Trophoblast cell (in vitro differentiated cells and primary cell): ENCODE data around the gene SPINT1. TPM values are rescaled to one million over a fixed set of nuclear protein-coding genes. Genes with fewer than 3 reads are reported as not detected.
A peak's percentile ranks its signal among the peaks of the same experiment; 100 is the strongest.

Experiments
- DNase-seq, 2 donors: peaks; one replicate each; pipeline ENCODE4 v3.0.0-alpha.2; 2016
- H2AFZ ChIP-seq: 2 replicates; pipeline ENCODE4 v1.6.1; 2013; ENCODE audit warnings: low read length, moderate library complexity, mild to moderate bottlenecking; ENCODE audit not compliant: insufficient read depth, poor library complexity
- H2AK5ac ChIP-seq: 2 replicates; pipeline ENCODE4 v1.6.1; 2013; ENCODE audit warnings: mild to moderate bottlenecking, low read length
- H2BK120ac ChIP-seq: 2 replicates; pipeline ENCODE4 v1.6.1; 2013; ENCODE audit warnings: low read length, mild to moderate bottlenecking, moderate library complexity; ENCODE audit not compliant: insufficient read depth, poor library complexity
- H2BK12ac ChIP-seq: 2 replicates; pipeline ENCODE4 v1.6.1; 2013; ENCODE audit warnings: mild to moderate bottlenecking, low read length, moderate library complexity
- H2BK5ac ChIP-seq: 2 replicates; pipeline ENCODE4 v1.6.1; 2013; ENCODE audit warnings: low read length, low read depth, moderate library complexity, mild to moderate bottlenecking; ENCODE audit not compliant: poor library complexity
- H3K14ac ChIP-seq: 2 replicates; pipeline ENCODE4 v1.6.1; 2013; ENCODE audit warnings: mild to moderate bottlenecking, low read length
- H3K18ac ChIP-seq: 2 replicates; pipeline ENCODE4 v1.6.1; 2013; ENCODE audit warnings: mild to moderate bottlenecking, low read length
- H3K23ac ChIP-seq: 2 replicates; pipeline ENCODE4 v1.6.1; 2013; ENCODE audit warnings: low read length
- H3K27ac ChIP-seq: 2 replicates; pipeline ENCODE4 v1.5.1; 2013; ENCODE audit warnings: low read depth, mild to moderate bottlenecking, inconsistent platforms, low read length, moderate library complexity
- H3K27me3 ChIP-seq: 2 replicates; pipeline ENCODE4 v1.6.1; 2013; ENCODE audit warnings: inconsistent platforms, mild to moderate bottlenecking, low read length, moderate library complexity; ENCODE audit not compliant: insufficient read depth
- H3K36me3 ChIP-seq, 2 experiments: 1 replicate in 1 of 2; 2 replicates in 1 of 2; pipeline ENCODE4 v1.6.1; 2013; ENCODE audit warnings: low read length in 2 of 2, mild to moderate bottlenecking in 2 of 2, moderate library complexity in 1 of 2; ENCODE audit not compliant: insufficient read depth in 2 of 2, control insufficient read depth in 1 of 2
- H3K4ac ChIP-seq: 2 replicates; pipeline ENCODE4 v1.6.1; 2013; ENCODE audit warnings: low read depth, mild to moderate bottlenecking, low read length, moderate library complexity
- H3K4me1 ChIP-seq, 2 experiments: 1 replicate in 1 of 2; 2 replicates in 1 of 2; pipeline ENCODE4 v1.6.1; 2013; ENCODE audit warnings: low read length in 2 of 2, mild to moderate bottlenecking in 2 of 2, moderate library complexity in 1 of 2; ENCODE audit not compliant: insufficient read depth in 2 of 2, control insufficient read depth in 1 of 2
- H3K4me2 ChIP-seq: 2 replicates; pipeline ENCODE4 v1.6.1; 2013; ENCODE audit warnings: inconsistent platforms, mild to moderate bottlenecking, low read length, moderate library complexity
- H3K4me3 ChIP-seq: 2 replicates; pipeline ENCODE4 v1.5.1; 2013; ENCODE audit warnings: mild to moderate bottlenecking, low read depth, low read length, inconsistent platforms
- H3K79me1 ChIP-seq: one replicate; pipeline ENCODE4 v1.6.1; 2013; ENCODE audit warnings: low read length
- H3K79me2 ChIP-seq: 2 replicates; pipeline ENCODE4 v1.6.1; 2013; ENCODE audit warnings: low read length, mild to moderate bottlenecking; ENCODE audit not compliant: control insufficient read depth, insufficient read depth, poor library complexity
- H3K9ac ChIP-seq: 2 replicates; pipeline ENCODE4 v1.6.1; 2013; ENCODE audit warnings: mild to moderate bottlenecking, low read length
- H3K9me3 ChIP-seq: 2 replicates; pipeline ENCODE4 v1.6.1; 2013; ENCODE audit warnings: low read depth, mild to moderate bottlenecking, control low read depth, inconsistent platforms, low read length; ENCODE audit not compliant: insufficient read depth
- H4K12ac ChIP-seq: 2 replicates; pipeline ENCODE4 v1.6.1; 2013; ENCODE audit warnings: low read depth, mild to moderate bottlenecking, low read length, moderate library complexity
- H4K8ac ChIP-seq: 2 replicates; pipeline ENCODE4 v1.6.1; 2013; ENCODE audit warnings: low read depth, mild to moderate bottlenecking, low read length, moderate library complexity
- H4K91ac ChIP-seq: one replicate; pipeline ENCODE4 v1.6.1; 2013; ENCODE audit warnings: low read depth, mild to moderate bottlenecking, low read length, moderate library complexity
- WGBS: extraction: QIAGEN DNeasy Blood & Tissue Kit; methylation state at CpG from one replicate; pipeline ENCODE4 v1.1.7; 2013; ENCODE audit warnings: missing lambda C conversion rate; ENCODE audit not compliant: insufficient read length, insufficient coverage; ENCODE audit errors: extremely low coverage; 5-methylcytosine and 5-hydroxymethylcytosine counted together
- polyA plus RNA-seq: library from polyadenylated mRNA; stranded (reverse); fragments of 200-250 nt; gene quantifications from 2 replicates; pipeline ENCODE4 v1.2.3, GENCODE V29; 2013

The SPINT1 gene, protein sequence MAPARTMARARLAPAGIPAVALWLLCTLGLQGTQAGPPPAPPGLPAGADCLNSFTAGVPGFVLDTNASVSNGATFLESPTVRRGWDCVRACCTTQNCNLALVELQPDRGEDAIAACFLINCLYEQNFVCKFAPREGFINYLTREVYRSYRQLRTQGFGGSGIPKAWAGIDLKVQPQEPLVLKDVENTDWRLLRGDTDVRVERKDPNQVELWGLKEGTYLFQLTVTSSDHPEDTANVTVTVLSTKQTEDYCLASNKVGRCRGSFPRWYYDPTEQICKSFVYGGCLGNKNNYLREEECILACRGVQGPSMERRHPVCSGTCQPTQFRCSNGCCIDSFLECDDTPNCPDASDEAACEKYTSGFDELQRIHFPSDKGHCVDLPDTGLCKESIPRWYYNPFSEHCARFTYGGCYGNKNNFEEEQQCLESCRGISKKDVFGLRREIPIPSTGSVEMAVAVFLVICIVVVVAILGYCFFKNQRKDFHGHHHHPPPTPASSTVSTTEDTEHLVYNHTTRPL
- polyA plus RNA-seq = 168 and 177 TPM in 2 replicates

DNA sequence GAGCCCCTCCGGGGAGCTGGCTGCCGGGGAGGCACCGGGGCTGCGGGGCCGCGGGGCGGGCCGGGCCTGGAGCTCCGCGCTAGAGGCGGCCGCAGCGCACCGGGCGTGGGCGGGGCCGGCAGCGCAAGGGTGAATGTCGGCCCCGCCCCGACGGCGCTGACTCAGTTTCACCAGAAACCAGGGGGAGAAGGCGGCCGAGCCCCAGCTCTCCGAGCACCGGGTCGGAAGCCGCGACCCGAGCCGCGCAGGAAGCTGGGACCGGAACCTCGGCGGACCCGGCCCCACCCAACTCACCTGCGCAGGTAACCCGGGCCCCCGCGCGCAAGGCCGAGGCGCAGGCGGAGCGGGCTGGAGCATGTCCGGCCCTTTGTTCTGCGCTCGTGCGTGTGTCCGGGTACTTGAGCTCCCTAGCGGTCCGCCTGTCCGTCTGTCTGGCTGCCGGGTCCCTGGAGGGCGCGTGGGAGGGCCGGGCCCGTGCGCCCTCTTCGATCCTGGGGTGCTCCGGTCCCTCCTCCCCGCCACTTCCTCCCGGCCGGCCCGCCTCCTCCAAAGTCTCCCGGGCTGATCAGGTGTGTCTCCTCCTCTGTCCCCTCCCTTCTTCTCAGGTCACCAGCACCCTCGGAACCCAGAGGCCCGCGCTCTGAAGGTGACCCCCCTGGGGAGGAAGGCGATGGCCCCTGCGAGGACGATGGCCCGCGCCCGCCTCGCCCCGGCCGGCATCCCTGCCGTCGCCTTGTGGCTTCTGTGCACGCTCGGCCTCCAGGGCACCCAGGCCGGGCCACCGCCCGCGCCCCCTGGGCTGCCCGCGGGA is at the start of gene SPINT1:
SPINT1 (plus strand) TSS at position 164 of the 811 bp plus-strand sequence; CDS start at position 671, 507 bp downstream.
- Histone ChIP-seq H2BK120ac (peak within 1 kb of the TSS; percentile 91), H3K14ac (peak within 1 kb of the TSS; percentile 73), H3K4me3 (peak within 1 kb of the TSS; percentile 90), H3K23ac (no peak within 1 kb of the TSS), H3K18ac (peak within 1 kb of the TSS; percentile 96), H3K9ac (peak within 1 kb of the TSS; percentile 49), H3K9me3 (no peaks in the 10 kb centered on the region), H2AK5ac (peak within 1 kb of the TSS; percentile 49), H4K8ac (peak within 1 kb of the TSS; percentile 97), H3K27ac (peak within 1 kb of the TSS; percentile 84), H3K79me2 (peaks cover 18% of the 10 kb centered on the region), H3K4me2 (peak within 1 kb of the TSS; percentile 84), H2BK5ac (peak within 1 kb of the TSS; percentile 89), H2BK12ac (peak within 1 kb of the TSS; percentile 58), H3K79me1 (peaks cover 30% of the 10 kb centered on the region), H3K36me3 (peaks cover 2 to 4% of the 10 kb centered on the region in 2 experiments), H3K4me1 (peaks cover 20 to 27% of the 10 kb centered on the region in 2 experiments), H2AFZ (peak within 1 kb of the TSS; percentile 95), H4K12ac (peak within 1 kb of the TSS; percentile 89), H4K91ac (peak within 1 kb of the TSS; percentile 93), H3K27me3 (no peaks in the 10 kb centered on the region), H3K4ac (peak within 1 kb of the TSS; percentile 66)
- WGBS = no CpG with 5 or more reads among the region's 89 CpGs
- DNase-seq = peak in 1 of 2 donors; percentile 47

DNA sequence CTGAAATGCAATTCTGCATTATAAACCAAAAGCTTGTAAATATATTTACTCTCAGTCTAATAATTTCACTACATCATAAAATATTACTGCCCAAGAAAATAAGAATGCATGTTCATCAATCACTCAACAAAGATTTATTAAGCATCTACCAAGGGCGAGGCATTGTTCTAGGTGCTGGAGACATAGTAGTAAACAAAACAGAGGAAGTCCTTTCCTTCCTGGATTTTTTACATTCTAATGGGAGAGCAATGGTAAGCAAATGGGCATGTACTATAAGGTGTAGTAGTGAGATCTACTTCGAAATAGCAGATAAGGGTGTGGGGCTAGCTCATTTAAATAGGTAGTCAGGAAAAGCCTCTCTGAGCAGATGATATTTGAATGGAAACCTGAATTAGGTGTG is 47.8 kb upstream of the SPINT1 start:
- H3K27me3 ChIP-seq = no peaks in the 10 kb centered on the region
- WGBS = no CpG with 5 or more reads among the region's 2 CpGs

DNA sequence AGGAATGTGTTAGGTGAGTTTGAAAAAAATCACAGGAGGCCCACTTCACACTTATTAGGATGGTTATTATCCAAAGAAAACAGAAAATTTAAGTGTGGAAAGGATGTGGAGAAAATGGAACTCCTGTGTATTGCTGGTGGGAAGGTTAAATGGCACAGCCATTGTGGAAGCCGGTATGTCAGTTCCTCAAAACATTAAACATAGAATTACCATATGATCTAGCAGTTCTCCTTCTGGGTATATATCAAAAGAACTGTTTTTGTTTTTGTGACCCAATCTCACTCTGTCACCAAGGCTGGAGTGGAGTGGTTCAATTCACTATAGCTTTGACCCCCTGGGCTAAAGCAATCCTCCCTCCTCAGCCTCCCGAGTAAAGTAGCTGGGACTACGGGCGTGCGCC is 47.3 kb upstream of the SPINT1 start:
- no peak overlapping the region for H3K18ac ChIP-seq
- no peak overlapping the region for H4K91ac ChIP-seq
- H3K36me3 ChIP-seq = peaks cover 0 to 4% of the 10 kb centered on the region in 2 experiments
- no peak overlapping the region for H4K12ac ChIP-seq
- H3K79me1 ChIP-seq = no peaks in the 10 kb centered on the region
- no peak overlapping the region for H3K27ac ChIP-seq
- H2AK5ac ChIP-seq = no peak overlapping the region
- H2AFZ ChIP-seq = no peak overlapping the region
- H3K9me3 ChIP-seq = no peaks in the 10 kb centered on the region
- no peak overlapping the region for H3K4me3 ChIP-seq
- no peak overlapping the region for H3K9ac ChIP-seq
- H3K23ac ChIP-seq = no peak overlapping the region
- H2BK5ac ChIP-seq = no peak overlapping the region
- no CpG with 5 or more reads among the region's 5 CpGs for WGBS
- H2BK120ac ChIP-seq = no peak overlapping the region
- H3K27me3 ChIP-seq = no peaks in the 10 kb centered on the region
- H3K4me1 ChIP-seq = no peaks in the 10 kb centered on the region
- H4K8ac ChIP-seq = no peak overlapping the region
- no peak overlapping the region for H3K4ac ChIP-seq
- no peak overlapping the region for H3K14ac ChIP-seq
- no peak for DNase-seq
- no peaks in the 10 kb centered on the region for H3K79me2 ChIP-seq
- H2BK12ac ChIP-seq = no peak overlapping the region
- no peak overlapping the region for H3K4me2 ChIP-seq

More for the DNA sequence above, 47.8 kb upstream of the SPINT1 start:
- H2AK5ac ChIP-seq = no peak overlapping the region
- no peak overlapping the region for H3K4ac ChIP-seq
- no peak overlapping the region for H4K8ac ChIP-seq
- H3K36me3 ChIP-seq = peaks cover 0 to 4% of the 10 kb centered on the region in 2 experiments
- no peak overlapping the region for H4K12ac ChIP-seq
- no peaks in the 10 kb centered on the region for H3K79me2 ChIP-seq
- H3K14ac ChIP-seq = no peak overlapping the region
- DNase-seq = no peak
- no peak overlapping the region for H3K18ac ChIP-seq
- H3K27ac ChIP-seq = no peak overlapping the region
- H2BK12ac ChIP-seq = no peak overlapping the region
- H4K91ac ChIP-seq = no peak overlapping the region
- no peak overlapping the region for H3K4me2 ChIP-seq
- H3K23ac ChIP-seq = no peak overlapping the region
- no peak overlapping the region for H3K4me3 ChIP-seq
- H2BK120ac ChIP-seq = no peak overlapping the region
- no peaks in the 10 kb centered on the region for H3K79me1 ChIP-seq
- H2BK5ac ChIP-seq = no peak overlapping the region
- H2AFZ ChIP-seq = no peak overlapping the region
- H3K4me1 ChIP-seq = no peaks in the 10 kb centered on the region
- no peaks in the 10 kb centered on the region for H3K9me3 ChIP-seq
- no peak overlapping the region for H3K9ac ChIP-seq

- DNase-seq = no peak
- no peaks in the 10 kb centered on the region for H3K27me3 ChIP-seq
- WGBS = no CpG with 5 or more reads among the region's 3 CpGs
- no peak overlapping the region for H2BK12ac ChIP-seq
- no peak overlapping the region for H2BK5ac ChIP-seq
- no peak overlapping the region for H3K4me3 ChIP-seq
- no peak overlapping the region for H4K12ac ChIP-seq
- no peak overlapping the region for H3K27ac ChIP-seq
- H3K4me1 ChIP-seq = no peaks in the 10 kb centered on the region
- no peak overlapping the region for H3K4ac ChIP-seq
- no peak overlapping the region for H3K23ac ChIP-seq
- H3K9me3 ChIP-seq = no peaks in the 10 kb centered on the region
- H2AFZ ChIP-seq = no peak overlapping the region
- H3K4me2 ChIP-seq = no peak overlapping the region
- no peak overlapping the region for H3K18ac ChIP-seq
- H3K36me3 ChIP-seq = no peaks in the 10 kb centered on the region
- no peak overlapping the region for H3K14ac ChIP-seq
- H3K79me1 ChIP-seq = no peaks in the 10 kb centered on the region
- no peak overlapping the region for H2AK5ac ChIP-seq
- H4K8ac ChIP-seq = no peak overlapping the region
- no peaks in the 10 kb centered on the region for H3K79me2 ChIP-seq
- H2BK120ac ChIP-seq = no peak overlapping the region
- H4K91ac ChIP-seq = no peak overlapping the region
- no peak overlapping the region for H3K9ac ChIP-seq
Observed at GRCh38 chr15:40799523-40799922, 44.3 kb upstream of the SPINT1 start.
